ENCODE data around the gene AATF. TPM values are rescaled to one million over a fixed set of nuclear protein-coding genes. Genes with fewer than 3 reads are reported as not detected.

Gene AATF
- total and polyA plus RNA-seq, 2 donors from 2014 or later: 36.8 to 50.4 TPM

DNA sequence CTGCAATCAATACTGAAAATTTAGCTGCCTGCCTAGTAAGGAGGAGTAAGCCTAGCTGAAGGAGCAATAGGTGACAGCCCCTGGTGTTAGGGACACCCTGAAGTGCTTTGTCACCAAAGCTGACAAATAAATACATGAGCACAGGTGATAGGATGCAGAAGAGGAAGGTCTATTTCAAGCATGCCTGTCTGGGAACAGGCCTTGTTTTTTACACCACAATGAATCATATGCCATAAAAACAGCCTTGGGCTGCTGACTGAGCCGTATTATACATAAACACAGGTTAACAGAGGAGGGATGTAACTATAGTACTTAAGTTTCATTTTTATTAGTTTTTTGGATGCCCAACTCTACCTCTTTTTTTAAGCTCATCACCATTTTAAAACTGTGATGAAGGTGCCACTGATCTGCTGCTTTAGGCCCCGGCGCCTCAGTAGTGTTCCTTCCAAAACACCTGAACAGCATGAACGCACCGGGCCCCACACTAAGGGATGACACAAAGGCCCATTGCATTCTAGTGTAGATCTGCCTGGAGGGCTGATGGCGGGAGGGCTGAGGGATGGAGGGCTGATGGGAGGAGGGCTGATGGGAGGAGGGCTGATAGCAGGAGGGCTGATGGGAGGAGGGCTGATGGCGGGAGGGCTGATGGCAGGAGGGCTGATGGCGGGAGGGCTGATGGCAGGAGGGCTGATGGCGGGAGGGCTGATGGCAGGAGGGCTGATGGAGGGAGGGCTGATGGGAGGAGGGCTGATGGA is 150.3 kb downstream of the AATF start:
- H3K36me3 ChIP-seq (ENCODE audit: control insufficient read depth in 2 of 3, insufficient read depth in 3 of 3, low read length in 3 of 3): peaks cover 0 to 14% (median 13%) of the 10 kb centered on the region in 3 donors
- H3K9ac ChIP-seq (ENCODE audit: low read length in 3 of 3): no peak overlapping the region
- no peaks in the 10 kb centered on the region for H3K4me1 ChIP-seq (ENCODE audit: control insufficient read depth in 2 of 3, insufficient read depth in 2 of 3, low read depth in 1 of 3, low read length in 3 of 3)
- H3K27ac ChIP-seq (ENCODE audit: low read depth in 2 of 2, low read length in 2 of 2): no peak overlapping the region
- no peaks in the 10 kb centered on the region for H3K27me3 ChIP-seq (ENCODE audit: control insufficient read depth, insufficient read depth, low read length)
- TF ChIP-seq, protein P1, sequence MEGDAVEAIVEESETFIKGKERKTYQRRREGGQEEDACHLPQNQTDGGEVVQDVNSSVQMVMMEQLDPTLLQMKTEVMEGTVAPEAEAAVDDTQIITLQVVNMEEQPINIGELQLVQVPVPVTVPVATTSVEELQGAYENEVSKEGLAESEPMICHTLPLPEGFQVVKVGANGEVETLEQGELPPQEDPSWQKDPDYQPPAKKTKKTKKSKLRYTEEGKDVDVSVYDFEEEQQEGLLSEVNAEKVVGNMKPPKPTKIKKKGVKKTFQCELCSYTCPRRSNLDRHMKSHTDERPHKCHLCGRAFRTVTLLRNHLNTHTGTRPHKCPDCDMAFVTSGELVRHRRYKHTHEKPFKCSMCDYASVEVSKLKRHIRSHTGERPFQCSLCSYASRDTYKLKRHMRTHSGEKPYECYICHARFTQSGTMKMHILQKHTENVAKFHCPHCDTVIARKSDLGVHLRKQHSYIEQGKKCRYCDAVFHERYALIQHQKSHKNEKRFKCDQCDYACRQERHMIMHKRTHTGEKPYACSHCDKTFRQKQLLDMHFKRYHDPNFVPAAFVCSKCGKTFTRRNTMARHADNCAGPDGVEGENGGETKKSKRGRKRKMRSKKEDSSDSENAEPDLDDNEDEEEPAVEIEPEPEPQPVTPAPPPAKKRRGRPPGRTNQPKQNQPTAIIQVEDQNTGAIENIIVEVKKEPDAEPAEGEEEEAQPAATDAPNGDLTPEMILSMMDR (IDR thresholded peaks at IDR 0.05; ENCODE audit: borderline replicate concordance, extremely low read depth, insufficient read depth): no peak
- intact Hi-C loops (cut with DNase I): no loop called here
- H3K9me3 ChIP-seq (ENCODE audit: control insufficient read depth in 2 of 3, insufficient read depth in 1 of 3, low read length in 3 of 3): no peaks in the 10 kb centered on the region
- no peak for FAIRE-seq
- no peak for DNase-seq
- H3K4me3 ChIP-seq (ENCODE audit: low read length in 3 of 3): no peak overlapping the region

DNA sequence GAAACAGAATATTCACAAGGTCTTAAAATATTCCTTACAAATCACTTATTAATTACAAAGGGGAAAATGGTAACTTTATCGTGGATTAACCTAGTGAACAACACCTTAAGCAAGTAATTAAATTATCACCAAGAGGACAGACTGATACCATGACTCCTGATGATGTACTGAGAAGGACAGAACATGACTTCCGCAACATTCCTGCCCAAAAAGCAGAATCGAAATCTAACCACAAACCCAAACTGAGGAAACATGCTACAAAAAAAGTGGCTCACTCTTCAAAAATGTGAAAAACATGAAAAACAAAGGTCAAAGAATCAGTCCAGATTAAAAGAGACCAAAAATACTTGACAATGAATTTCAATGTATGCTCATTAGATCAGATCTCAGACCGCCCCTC is 151.5 kb downstream of the AATF start:
- H3K36me3 ChIP-seq (ENCODE audit: control insufficient read depth in 2 of 3, insufficient read depth in 3 of 3, low read length in 3 of 3): peaks cover 0 to 14% (median 13%) of the 10 kb centered on the region in 3 donors
- H3K9me3 ChIP-seq (ENCODE audit: control insufficient read depth in 2 of 3, insufficient read depth in 1 of 3, low read length in 3 of 3): no peaks in the 10 kb centered on the region

DNA sequence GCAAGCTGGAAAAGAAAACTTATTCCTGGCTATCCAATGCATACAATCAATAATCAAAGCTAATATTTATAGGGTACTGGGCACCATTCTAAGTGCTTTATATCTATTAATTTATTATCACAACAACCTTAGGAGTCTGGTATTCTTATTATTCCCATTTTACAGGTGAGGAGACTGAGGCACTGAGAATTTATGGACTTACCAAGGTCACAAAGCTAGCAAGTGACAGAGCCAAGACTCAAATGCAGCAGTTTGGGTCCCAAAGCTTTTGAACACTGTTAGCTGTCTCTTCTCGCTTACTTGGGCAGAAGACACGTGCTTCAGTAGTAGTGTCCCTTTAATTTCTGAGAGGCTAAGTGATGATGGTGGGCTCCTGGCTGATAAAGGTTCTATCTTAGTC is 152.6 kb downstream of the AATF start:
- FAIRE-seq: no peak

More for the DNA sequence above, 151.5 kb downstream of the AATF start:
- intact Hi-C loops (cut with DNase I): no loop called here
- Histone ChIP-seq H3K27ac (ENCODE audit: low read depth in 2 of 2, low read length in 2 of 2) (no peak overlapping the region), H3K4me3 (ENCODE audit: low read length in 3 of 3) (no peak overlapping the region), H3K4me1 (ENCODE audit: control insufficient read depth in 2 of 3, insufficient read depth in 2 of 3, low read depth in 1 of 3, low read length in 3 of 3) (no peaks in the 10 kb centered on the region), H3K9ac (ENCODE audit: low read length in 3 of 3) (no peak overlapping the region), H3K27me3 (ENCODE audit: control insufficient read depth, insufficient read depth, low read length) (no peaks in the 10 kb centered on the region)
- FAIRE-seq (no peak), DNase-seq (no peak)
- TF ChIP-seq, protein P1 (IDR thresholded peaks at IDR 0.05; ENCODE audit: borderline replicate concordance, extremely low read depth, insufficient read depth): no peak

More for the DNA sequence above, 152.6 kb downstream of the AATF start:
- Histone ChIP-seq H3K27me3 (ENCODE audit: control insufficient read depth, insufficient read depth, low read length) (no peaks in the 10 kb centered on the region), H3K9me3 (ENCODE audit: control insufficient read depth in 2 of 3, insufficient read depth in 1 of 3, low read length in 3 of 3) (no peaks in the 10 kb centered on the region), H3K9ac (ENCODE audit: low read length in 3 of 3) (no peak overlapping the region), H3K36me3 (ENCODE audit: control insufficient read depth in 2 of 3, insufficient read depth in 3 of 3, low read length in 3 of 3) (peaks cover 0 to 10% (median 9%) of the 10 kb centered on the region in 3 donors), H3K27ac (ENCODE audit: low read depth in 2 of 2, low read length in 2 of 2) (no peak overlapping the region), H3K4me3 (ENCODE audit: low read length in 3 of 3) (no peak overlapping the region), H3K4me1 (ENCODE audit: control insufficient read depth in 2 of 3, insufficient read depth in 2 of 3, low read depth in 1 of 3, low read length in 3 of 3) (no peaks in the 10 kb centered on the region)
- TF ChIP-seq, protein P1 (IDR thresholded peaks at IDR 0.05; ENCODE audit: borderline replicate concordance, extremely low read depth, insufficient read depth): no peak
- intact Hi-C loops (cut with DNase I): no loop called here
- no peak for DNase-seq

Measured in kidney (tissue), 14 donors.